Measurements from ENCODE around the gene TNFRSF4.
"Not testable (repeated sequence)": the region's sequence is repeated elsewhere in the genome, so short reads cannot be mapped to it uniquely, and the experiment has no call there.

TNFRSF4 gene

GRCh38 chr1:1179983-1180861, 33.7 kb downstream of the TNFRSF4 start:
- DNase-seq, result no peak

GRCh38 chr1:1179346-1179982, 34.5 kb downstream of the TNFRSF4 start:
- DNase-seq, result no peak

- no peak for DNase-seq
These were observed 35.1 kb downstream of the TNFRSF4 start for GRCh38 chr1:1178794-1179331.

DNA sequence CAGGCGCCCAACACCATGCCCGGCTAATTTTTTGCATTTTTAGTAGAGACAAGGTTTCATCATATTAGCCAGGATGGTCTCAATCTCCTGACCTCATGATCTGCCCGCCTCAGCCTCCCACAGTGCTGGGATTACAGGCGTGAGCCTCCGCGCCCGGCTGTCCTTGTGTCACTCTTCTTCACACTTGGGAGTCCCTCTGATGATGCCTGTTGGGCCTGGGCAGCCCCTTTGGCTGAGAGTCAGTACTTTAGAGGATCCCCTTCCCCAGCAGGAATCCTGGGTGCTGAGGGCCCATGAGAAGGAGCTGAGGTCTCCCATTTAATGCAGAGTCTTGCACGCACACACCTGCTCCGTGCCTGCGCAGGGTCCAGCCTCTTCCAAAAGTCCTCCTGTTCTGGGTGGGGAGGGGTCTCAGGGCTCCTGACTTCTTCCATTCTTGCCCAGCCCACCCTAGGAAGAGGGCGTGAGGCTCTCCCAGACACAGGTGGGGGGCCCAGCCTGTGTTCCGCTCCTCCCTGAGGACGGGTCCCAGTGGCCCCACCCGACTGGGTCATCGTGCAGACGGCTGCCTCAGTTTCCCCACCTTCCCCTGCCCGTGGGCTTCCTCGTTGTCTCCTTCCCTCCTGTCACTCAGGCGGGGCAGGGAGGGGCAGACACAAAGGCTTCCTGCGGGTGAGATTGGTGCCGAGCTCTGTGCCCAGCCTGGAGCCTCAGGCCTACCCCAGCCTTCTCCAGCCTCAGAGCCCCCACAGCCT, 36.3 kb downstream of the TNFRSF4 start:
- no peak for DNase-seq

DNA sequence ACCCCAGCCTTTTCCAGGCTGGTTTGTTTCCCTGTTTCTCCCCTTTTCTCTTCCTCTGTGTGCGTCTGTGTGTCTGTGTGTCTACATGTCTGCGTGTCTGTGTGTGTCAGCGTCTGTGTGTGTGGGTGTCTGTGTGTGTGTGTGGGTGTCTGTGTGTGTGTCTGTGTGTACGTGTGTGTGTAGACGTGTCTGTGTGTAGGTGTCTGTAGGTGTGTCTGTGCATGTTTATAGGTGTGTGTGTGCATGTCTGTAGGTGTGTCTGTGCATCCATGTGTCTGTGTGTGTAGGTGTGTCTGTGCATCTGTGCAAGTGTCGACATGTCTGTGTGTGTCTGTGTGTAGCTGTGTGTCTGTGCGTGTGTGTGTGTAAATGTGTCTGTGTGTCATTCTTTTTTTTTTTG, 37.0 kb downstream of the TNFRSF4 start:
- DNase-seq, result no peak

GRCh38 chr1:1176063-1176761, 37.7 kb downstream of the TNFRSF4 start:
- DNase-seq, result not testable (repeated sequence)

DNA sequence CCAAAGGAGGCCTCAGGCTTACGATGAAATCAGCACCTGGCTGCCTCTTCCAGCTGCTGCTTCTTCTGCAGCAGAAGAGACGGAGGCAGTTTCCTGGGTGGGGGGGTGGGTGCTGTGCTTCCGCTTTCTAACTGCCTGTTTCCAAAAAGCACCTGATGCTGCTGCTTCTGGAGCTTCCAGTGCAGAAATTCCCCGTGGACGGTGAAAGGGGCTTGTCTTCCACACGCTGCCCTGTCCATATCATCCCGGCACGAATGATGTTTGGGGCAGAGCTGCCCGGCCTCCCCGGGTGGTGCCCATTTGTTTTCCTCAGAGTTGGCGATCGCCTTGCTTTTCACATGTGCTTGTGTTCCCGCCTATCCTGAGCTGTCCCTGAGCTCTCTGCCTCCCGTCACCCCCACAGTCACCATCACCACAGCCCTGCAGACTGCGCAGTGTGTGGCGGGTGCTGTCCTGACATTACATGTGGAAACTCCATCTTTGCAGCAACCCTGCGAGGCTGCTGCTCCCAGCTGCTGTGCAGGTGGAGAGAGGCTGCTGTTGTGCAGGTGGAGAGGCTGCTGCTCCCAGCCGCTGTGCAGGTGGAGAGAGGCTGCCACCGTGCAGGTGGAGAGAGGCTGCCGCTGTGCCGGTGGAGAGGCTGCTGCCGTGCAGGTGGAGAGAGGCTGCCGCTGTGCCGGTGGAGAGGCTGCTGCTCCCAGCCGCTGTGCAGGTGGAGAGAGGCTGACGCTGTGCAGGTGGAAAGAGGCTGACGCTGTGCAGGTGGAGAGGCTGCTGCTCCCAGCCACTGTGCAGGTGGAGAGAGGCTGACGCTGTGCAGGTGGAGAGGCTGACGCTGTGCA, 38.5 kb downstream of the TNFRSF4 start:
- no peak for DNase-seq

DNA sequence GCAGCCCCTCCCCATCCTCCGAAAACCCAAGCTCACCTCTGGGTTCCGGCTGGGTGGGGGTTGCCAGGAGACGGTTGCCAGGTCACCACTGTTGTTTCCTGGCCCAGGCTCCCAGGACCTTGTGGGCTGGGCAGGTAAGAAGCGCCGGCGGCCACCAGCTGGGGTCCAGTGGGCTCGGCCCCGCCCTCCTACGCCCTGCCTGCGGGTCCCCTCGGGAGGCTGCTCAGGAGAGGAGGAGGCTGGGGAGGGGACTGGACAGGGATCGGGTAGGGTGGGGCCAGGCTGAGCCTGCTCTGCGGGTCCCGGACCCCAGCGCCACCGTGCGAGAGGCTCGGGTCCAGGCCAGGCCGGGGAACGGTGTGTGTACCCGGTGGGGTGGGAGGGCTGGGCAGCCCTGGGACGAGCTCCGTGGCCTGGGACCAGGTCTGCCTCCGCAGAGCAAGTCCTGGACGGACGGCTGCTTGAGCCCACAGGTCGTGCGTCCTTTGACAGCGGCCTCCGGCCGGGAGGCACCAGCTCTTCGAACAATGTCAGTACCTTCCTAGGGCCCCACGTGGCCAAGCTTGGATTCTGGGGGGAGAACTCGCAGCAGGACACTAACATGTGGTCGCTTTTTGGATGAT, 40.0 kb downstream of the TNFRSF4 start, which contains the start of gene TTLL10:
TSS of gene TTLL10 (plus strand) at position 88 of the 623 bp plus-strand sequence. CDS start 5,336 bp downstream, outside the sequence.
- no peak for DNase-seq

GRCh38 chr1:1173061-1173792, 40.7 kb downstream of the TNFRSF4 start:
- no peak for DNase-seq

DNA sequence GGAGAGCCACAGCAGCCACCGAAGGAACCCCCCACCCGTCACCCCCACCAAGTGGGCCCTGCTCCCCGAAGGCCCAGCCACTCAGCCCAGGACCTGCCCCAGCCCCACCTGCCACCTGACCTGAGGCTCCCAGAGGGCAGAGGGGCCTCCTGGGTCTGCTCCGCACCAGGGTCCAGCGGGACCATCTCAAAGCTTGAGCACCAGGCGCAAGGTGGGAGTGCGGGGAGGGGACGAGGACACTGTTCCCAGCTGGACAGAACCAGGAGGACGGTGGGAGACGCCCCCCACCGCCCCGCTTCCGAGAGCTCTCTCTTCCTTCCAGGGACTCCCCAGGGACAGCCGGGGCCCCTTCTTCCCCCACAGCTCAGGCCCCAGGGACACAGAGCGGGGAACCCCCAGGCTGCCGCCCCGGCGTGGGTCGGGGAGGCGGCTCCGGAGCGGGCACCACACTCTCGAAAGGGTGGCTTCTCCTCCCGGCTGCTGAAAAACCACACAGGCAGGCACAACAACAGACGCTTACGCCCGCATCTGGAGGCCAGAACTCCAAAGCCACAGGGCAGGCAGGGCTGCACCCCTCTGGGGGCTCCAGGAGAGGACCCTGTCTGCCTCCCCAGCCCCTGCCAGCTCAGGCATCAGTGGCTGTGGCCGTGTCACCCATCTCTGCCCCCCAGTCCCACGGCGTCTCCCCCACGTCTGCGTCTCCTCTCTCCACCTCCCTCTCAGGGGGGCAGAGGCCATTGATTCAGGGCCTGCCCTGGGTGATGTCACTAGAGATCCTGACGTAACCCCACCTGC, 42.2 kb downstream of the TNFRSF4 start:
- no peak for DNase-seq

- DNase-seq, result no peak
These were observed 42.8 kb downstream of the TNFRSF4 start for GRCh38 chr1:1171161-1171545.

DNA sequence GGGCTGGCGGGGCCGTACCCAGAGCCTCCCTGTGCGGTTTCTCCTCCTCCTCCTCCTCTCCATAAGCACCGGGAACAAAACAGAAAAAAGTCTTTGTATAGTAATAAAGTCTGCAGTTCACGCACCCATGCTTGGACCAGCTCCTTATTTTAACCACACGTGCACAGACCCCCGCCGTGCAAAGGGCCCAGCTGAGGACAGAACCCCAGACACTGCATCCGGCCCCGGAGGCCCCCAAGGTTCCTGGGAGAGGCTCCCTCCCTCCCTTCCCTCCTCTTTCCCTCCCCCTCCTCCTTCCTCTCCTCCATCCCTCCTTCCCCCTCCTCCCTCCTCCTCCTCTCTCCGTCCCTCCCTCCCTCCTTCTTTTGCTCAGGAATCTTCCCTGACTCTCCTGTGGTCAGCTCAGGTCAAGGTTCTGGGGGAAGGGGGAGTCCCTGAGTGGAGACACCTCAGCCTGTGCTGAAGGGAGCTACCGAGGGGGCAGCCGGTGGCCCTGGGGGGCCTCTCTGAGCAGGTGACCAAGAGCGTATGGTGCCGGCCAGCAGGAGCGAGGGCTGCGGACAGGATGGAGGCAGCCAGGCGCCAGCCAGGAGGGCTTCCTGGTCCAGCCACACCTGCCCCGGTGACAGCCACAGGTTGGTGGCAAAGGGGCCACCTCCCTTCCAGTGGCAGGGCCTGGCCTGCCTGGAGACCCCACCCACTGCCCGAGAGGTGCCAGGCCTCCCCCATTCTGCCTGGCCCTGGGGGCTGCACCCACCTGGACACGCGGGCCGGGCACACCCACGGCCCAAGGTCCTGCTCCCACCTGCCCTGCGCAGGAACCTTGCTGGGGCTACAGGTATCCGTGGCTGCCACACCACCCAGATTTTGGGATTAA, 43.5 kb downstream of the TNFRSF4 start:
- no peak for DNase-seq

GRCh38 chr1:1169429-1170214, 44.3 kb downstream of the TNFRSF4 start:
- no peak for DNase-seq

- no peak for DNase-seq
These were observed 45.2 kb downstream of the TNFRSF4 start for GRCh38 chr1:1168451-1169411.

GRCh38 chr1:1167841-1168450, 46.0 kb downstream of the TNFRSF4 start:
- DNase-seq, result no peak

DNA sequence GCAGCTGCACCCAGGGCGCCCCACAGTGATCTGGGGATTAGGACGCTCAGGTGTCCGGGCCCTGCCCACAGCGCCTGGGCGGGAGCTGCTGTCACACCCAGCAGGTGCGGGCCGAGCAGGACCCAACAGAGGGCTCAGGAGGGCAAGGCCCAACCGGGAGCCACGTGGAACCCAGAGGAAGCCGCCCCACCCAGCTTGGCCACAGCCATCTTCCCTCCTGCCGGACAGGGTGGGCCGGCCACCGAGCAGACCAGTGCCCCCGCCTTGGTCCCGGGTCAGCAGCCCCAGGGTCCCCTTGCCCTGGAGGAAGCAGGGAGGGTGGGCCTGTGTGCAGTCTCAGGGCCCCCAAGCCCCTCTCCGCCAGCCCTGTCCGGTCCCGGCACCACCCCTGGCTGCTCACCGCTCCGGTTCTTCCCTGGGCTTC, 46.5 kb downstream of the TNFRSF4 start:
- no peak for DNase-seq

All from GOT3 (cell line).